GM12878 (cell line): ENCODE data around the gene SVIL. TPM values are rescaled to one million over a fixed set of nuclear protein-coding genes. Genes with fewer than 3 reads are reported as not detected.

Source experiments
- ATAC-seq: fragments of 200-7000 bp; cut with Tn5 transposase; 3 replicates; pipeline ENCODE4 v1.9.1; 2020; ENCODE audit warnings: mild to moderate bottlenecking, moderate library complexity
- BruUV-seq: library from RNA; stranded (reverse); fragments of 400-500 nt; replicated peaks from 2 replicates; lab custom pipeline; 2021; lab: Mats Ljungman, UMichigan
- CTCF ChIA-PET: fragments of 300-600 bp; sonication (Branson Sonifier 250); formaldehyde crosslinking; extraction: SDS; loops from one replicate; lab custom pipeline; 2021; ENCODE audit warnings: inconsistent platforms; lab: Yijun Ruan, JAX
- POLR2A ChIA-PET: fragments of 350-600 bp; formaldehyde crosslinking; extraction: SDS; loops from one replicate; lab custom pipeline; 2021; ENCODE audit warnings: inconsistent platforms; lab: Charles Lee
- RAD21 ChIA-PET: fragments of 300-600 bp; sonication (Branson Sonifier 250); formaldehyde crosslinking; loops from one replicate; lab custom pipeline; 2023; ENCODE audit warnings: antibody characterized with exemption; ENCODE audit not compliant: unreplicated experiment; lab: Charles Lee
- SMC1A ChIA-PET: fragments of 300-600 bp; sonication (Branson Sonifier 250); formaldehyde crosslinking; loops from one replicate; lab custom pipeline; 2023; ENCODE audit not compliant: unreplicated experiment, uncharacterized antibody; lab: Charles Lee
- DNase-seq: peaks from one replicate; pipeline ENCODE4 v3.0.0-alpha.2; 2011; ENCODE audit warnings: low read depth, low spot score
- FAIRE-seq: peaks from 3 replicates; lab custom pipeline; 2011; peaks lifted over from hg19 to GRCh38; lab: Jason Lieb, UNC
- H2AFZ ChIP-seq: 2 replicates; pipeline ENCODE4 v1.6.0; 2011; ENCODE audit warnings: low read depth, low read length, control low read depth; ENCODE audit not compliant: control insufficient read depth
- H3K27ac ChIP-seq: 2 replicates; pipeline ENCODE4 v1.5.1; 2011; ENCODE audit warnings: control low read depth; ENCODE audit not compliant: control insufficient read depth, insufficient read depth
- H3K27me3 ChIP-seq, 2 experiments: replicated peaks in 1 of 2; 2 replicates each; pipeline versions ENCODE4 v1.6.0 to v1.6.1; 2011; ENCODE audit warnings: low read length in 1 of 2; ENCODE audit not compliant: control insufficient read depth in 2 of 2, insufficient read depth in 2 of 2
- H3K36me3 ChIP-seq, 2 experiments: 2 replicates each; pipeline ENCODE4 v1.5.1; 2011; ENCODE audit warnings: low read length in 1 of 2; ENCODE audit not compliant: control insufficient read depth in 2 of 2, insufficient read depth in 2 of 2
- H3K4me1 ChIP-seq: 2 replicates; pipeline ENCODE4 v1.6.1; 2011; ENCODE audit warnings: mild to moderate bottlenecking, low read length, moderate library complexity, mixed read lengths; ENCODE audit not compliant: control insufficient read depth, insufficient read depth
- H3K4me2 ChIP-seq: 2 replicates; pipeline ENCODE4 v1.6.0; 2011; ENCODE audit warnings: control low read depth; ENCODE audit not compliant: control insufficient read depth, insufficient read depth
- H3K4me3 ChIP-seq: fragments of 200-600 bp; sonication (generic); 2 replicates; pipeline ENCODE4 v1.5.1; 2016
- H3K79me2 ChIP-seq: 2 replicates; pipeline ENCODE4 v1.6.0; 2011; ENCODE audit warnings: low read length; ENCODE audit not compliant: control insufficient read depth, insufficient read depth
- H3K9ac ChIP-seq: 2 replicates; pipeline ENCODE4 v1.8.0; 2011; ENCODE audit warnings: low read length, control low read depth, mixed read lengths; ENCODE audit not compliant: control insufficient read depth, insufficient read depth
- H3K9me3 ChIP-seq: replicated peaks from 3 replicates; pipeline ENCODE4 v1.5.1; 2011; ENCODE audit warnings: mild to moderate bottlenecking, low read length; ENCODE audit not compliant: control insufficient read depth, insufficient read depth
- H4K20me1 ChIP-seq: 2 replicates; pipeline ENCODE4 v1.6.0; 2011; ENCODE audit not compliant: control insufficient read depth, insufficient read depth
- ATF3 ChIP-seq: IDR thresholded peaks from 2 replicates; pipeline ENCODE4 v1.6.1; 2011; ENCODE audit warnings: low read depth, mild to moderate bottlenecking, low read length, moderate library complexity, borderline replicate concordance; ENCODE audit errors: extremely low read depth
- CBFB ChIP-seq: IDR thresholded peaks from 2 replicates; pipeline ENCODE4 v1.6.1; 2016; ENCODE audit warnings: antibody characterized with exemption, low read depth
- MEF2B ChIP-seq: fragments of 450-650 bp; IDR thresholded peaks from 2 replicates; pipeline ENCODE4 v1.6.1; 2018; ENCODE audit warnings: mild to moderate bottlenecking, moderate library complexity; ENCODE audit not compliant: partially characterized antibody, poor library complexity, severe bottlenecking
- MLLT1 ChIP-seq: fragments of 450-650 bp; IDR thresholded peaks from 2 replicates; pipeline ENCODE4 v1.6.1; 2016; ENCODE audit warnings: mild to moderate bottlenecking
- NR2C1 ChIP-seq: fragments of 450-650 bp; IDR thresholded peaks from 2 replicates; pipeline ENCODE4 v1.6.1; 2017; ENCODE audit warnings: antibody characterized with exemption, mild to moderate bottlenecking, moderate library complexity
- RB1 ChIP-seq: fragments of 450-650 bp; formaldehyde crosslinking; IDR thresholded peaks from 2 replicates; pipeline ENCODE4 v1.6.1; 2017; ENCODE audit warnings: mild to moderate bottlenecking, borderline replicate concordance
- ZNF622 ChIP-seq: fragments of 450-650 bp; IDR thresholded peaks from 2 replicates; pipeline ENCODE4 v1.6.1; 2017; ENCODE audit warnings: mild to moderate bottlenecking, inconsistent platforms
- WGBS: methylation state at CpG from one replicate; pipeline ENCODE4 v1.1.6; 2016; ENCODE audit warnings: low lambda C conversion rate; ENCODE audit not compliant: insufficient replicate concordance, insufficient coverage; ENCODE audit errors: missing lambda C conversion rate; 5-methylcytosine and 5-hydroxymethylcytosine counted together
- in situ Hi-C: fragments of 300-500 bp; cut with MboI; formaldehyde crosslinking; loops from 9 replicates; pipeline ENCODE4 v1.14.3; 2018; ENCODE audit warnings: mixed read lengths
- intact Hi-C: fragments of 100-400 bp; cut with micrococcal nuclease; formaldehyde crosslinking; loops from one replicate; pipeline ENCODE4 v1.14.2; 2022; ENCODE audit not compliant: unreplicated experiment
- polyA plus RNA-seq, 11 experiments: library from polyadenylated mRNA; depleted of rRNA in 4 of 11; unstranded in 6 of 11; stranded (reverse) in 5 of 11; fragments of >200 nt; fragmentation: Nextera tagmentation in 4 of 11; fragmentation: Illumina TruSeq in 1 of 11; extraction: Ambion mirVana in 4 of 11; extraction: Trizol in 1 of 11; gene quantifications; 1 replicate in 1 of 11; 2 replicates in 10 of 11; pipeline versions ENCODE4 v1.2.1 to v1.2.3, GENCODE V29; 2011 to 2016; ENCODE audit warnings: inconsistent platforms in 2 of 11, missing spikeins in 2 of 11, low read depth in 1 of 11
- total RNA-seq, 4 experiments: library from RNA; depleted of rRNA in 3 of 4; stranded (reverse); fragments of >200 nt in 3 of 4; fragmentation: Illumina TruSeq in 1 of 4; extraction: Trizol in 1 of 4; gene quantifications; 2 replicates each; pipeline versions ENCODE4 v1.2.1 to v1.2.3, GENCODE V29; 2013 to 2021

SVIL gene
- total and polyA plus RNA-seq, 10 of the 15 experiments (the other 5 are each of a cell fraction or from before 2014, with no cell fraction given): 0.22 to 1.9 (median 0.87) TPM

GRCh38 chr10:29471544-29471859 is 163.3 kb downstream of the SVIL start (continued):
- no peak for TF ChIP-seq ZNF622
- no peak for TF ChIP-seq CBFB
- TF ChIP-seq ATF3: no peak

- TF ChIP-seq MEF2B (peak; percentile 31), MLLT1 (no peak), RB1 (no peak), NR2C1 (no peak)
- H2AFZ ChIP-seq: no peak overlapping the region
- CTCF ChIA-PET: interaction anchor here (0.7 to 2.2 kb wide), 5 partner anchors 9 to 1385 kb away, joined by 3 to 12 read pairs (median 3); no protein-coding TSS in a partner anchor
- RAD21 ChIA-PET: no interaction called here
- ATAC-seq (no peak), DNase-seq (no peak), FAIRE-seq (no peak)
- in situ Hi-C loops: no loop called here
- intact Hi-C loops: no loop called here
- H3K4me1 ChIP-seq: no peaks in the 10 kb centered on the region
- H4K20me1 ChIP-seq: no peaks in the 10 kb centered on the region
- H3K27ac ChIP-seq: no peak overlapping the region
- WGBS: 61% methylated on average over 14 of the region's 14 CpGs
- no TSS peak for BruUV-seq
- no peak overlapping the region for H3K4me3 ChIP-seq
- SMC1A ChIA-PET: interaction anchor here (0.7 kb wide), 1 partner anchor 113 kb away, joined by 3 read pairs; no protein-coding TSS in a partner anchor
- H3K27me3 ChIP-seq: no peaks in the 10 kb centered on the region
- no peaks in the 10 kb centered on the region for H3K9me3 ChIP-seq
- POLR2A ChIA-PET: no interaction called here
- H3K79me2 ChIP-seq: no peaks in the 10 kb centered on the region
- no peak overlapping the region for H3K9ac ChIP-seq
- H3K4me2 ChIP-seq: no peak overlapping the region
- H3K36me3 ChIP-seq: peaks cover 0 to 2% of the 10 kb centered on the region in 2 experiments; a peak in 2 of 4 replicates
Observed at GRCh38 chr10:29470843-29471543, 163.8 kb downstream of the SVIL start.
